ENCODE data around the gene MAML2. TPM values are rescaled to one million over a fixed set of nuclear protein-coding genes. Genes with fewer than 3 reads are reported as not detected.
A peak's percentile ranks its signal among the peaks of the same experiment; 100 is the strongest.

MAML2 gene
- total RNA-seq, 1 experiment from 2014 or later, result 28.3 TPM

- H2AFZ ChIP-seq, result no peak overlapping the region
- no peaks in the 10 kb centered on the region for H4K20me1 ChIP-seq (ENCODE audit: insufficient read depth)
- peaks cover 17% of the 10 kb centered on the region for H3K36me3 ChIP-seq (ENCODE audit: low read depth)
- H3K4me1 ChIP-seq (replicated peaks; ENCODE audit: insufficient read depth), result peaks cover 68% of the 10 kb centered on the region
- CTCF ChIA-PET, result no interaction called here
- no peaks in the 10 kb centered on the region for H3K27me3 ChIP-seq (ENCODE audit: insufficient read depth, low read depth)
- H3K79me2 ChIP-seq (ENCODE audit: low read depth), result peaks cover 58% of the 10 kb centered on the region
- H3K9me2 ChIP-seq (ENCODE audit: insufficient read depth), result no peaks in the 10 kb centered on the region
- no peak for DNase-seq
- BruUV-seq (replicated peaks), result no TSS peak
- no peaks in the 10 kb centered on the region for H3K9me3 ChIP-seq (ENCODE audit: insufficient read depth, low read depth)
- no peak for TF ChIP-seq CTCF (conservative IDR thresholded peaks at IDR 0.05)
- TF ChIP-seq EZH2 (IDR thresholded peaks at IDR 0.05; ENCODE audit: low read depth), result no peak
- H3K4me3 ChIP-seq, result no peak overlapping the region
- peaks cover 36% of the 10 kb centered on the region for H3F3A ChIP-seq (ENCODE audit: insufficient read depth, low read depth)
- H3K4me2 ChIP-seq, result no peak overlapping the region
- POLR2A ChIA-PET (ENCODE audit: unreplicated experiment), result interaction anchor here (0.6 kb wide), 1 partner anchor 1486 kb away, joined by 7 read pairs; no protein-coding TSS in a partner anchor
- H3K27ac ChIP-seq, result no peak overlapping the region
- intact Hi-C loops (cut with micrococcal nuclease; ENCODE audit: unreplicated experiment), result no loop called here
Observed at GRCh38 chr11:96065379-96065778, 277.6 kb downstream of the MAML2 start.

GRCh38 chr11:96063886-96064285, 279.1 kb downstream of the MAML2 start:
- Histone ChIP-seq H3K4me2 (no peak overlapping the region), H4K20me1 (ENCODE audit: insufficient read depth) (no peaks in the 10 kb centered on the region), H3K36me3 (ENCODE audit: low read depth) (peaks cover 19% of the 10 kb centered on the region), H3K4me1 (replicated peaks; ENCODE audit: insufficient read depth) (peaks cover 63% of the 10 kb centered on the region), H3K9me3 (ENCODE audit: insufficient read depth, low read depth) (no peaks in the 10 kb centered on the region), H2AFZ (no peak overlapping the region), H3K4me3 (no peak overlapping the region), H3K79me2 (ENCODE audit: low read depth) (peaks cover 62% of the 10 kb centered on the region), H3K27me3 (ENCODE audit: insufficient read depth, low read depth) (no peaks in the 10 kb centered on the region), H3K27ac (no peak overlapping the region), H3F3A (ENCODE audit: insufficient read depth, low read depth) (peaks cover 32% of the 10 kb centered on the region), H3K9me2 (ENCODE audit: insufficient read depth) (no peaks in the 10 kb centered on the region)
- intact Hi-C loops (cut with micrococcal nuclease; ENCODE audit: unreplicated experiment), result no loop called here
- no peak for DNase-seq
- POLR2A ChIA-PET (ENCODE audit: unreplicated experiment), result interaction anchor here (0.7 kb wide), 1 partner anchor 174 kb away, joined by 3 read pairs; no protein-coding TSS in a partner anchor
- TF ChIP-seq CTCF (conservative IDR thresholded peaks at IDR 0.05), result no peak
- no peak for TF ChIP-seq EZH2 (IDR thresholded peaks at IDR 0.05; ENCODE audit: low read depth)
- no TSS peak for BruUV-seq (replicated peaks)
- CTCF ChIA-PET, result no interaction called here

GRCh38 chr11:96063053-96063452, 279.9 kb downstream of the MAML2 start:
- peaks cover 62% of the 10 kb centered on the region for H3K79me2 ChIP-seq (ENCODE audit: low read depth)
- H3K9me3 ChIP-seq (ENCODE audit: insufficient read depth, low read depth), result no peaks in the 10 kb centered on the region
- POLR2A ChIA-PET (ENCODE audit: unreplicated experiment), result interaction anchor here (0.7 kb wide), 1 partner anchor 175 kb away, joined by 3 read pairs; no protein-coding TSS in a partner anchor
- peaks cover 19% of the 10 kb centered on the region for H3K36me3 ChIP-seq (ENCODE audit: low read depth)
- peak overlapping the region; percentile 29; the same call in 1 of the 2 replicates for H3K4me2 ChIP-seq
- peak overlapping the region; percentile 66 for H3K27ac ChIP-seq
- peaks cover 24% of the 10 kb centered on the region for H3F3A ChIP-seq (ENCODE audit: insufficient read depth, low read depth)
- H3K27me3 ChIP-seq (ENCODE audit: insufficient read depth, low read depth), result no peaks in the 10 kb centered on the region
- intact Hi-C loops (cut with micrococcal nuclease; ENCODE audit: unreplicated experiment), result no loop called here
- TF ChIP-seq EZH2 (IDR thresholded peaks at IDR 0.05; ENCODE audit: low read depth) (no peak), CTCF (conservative IDR thresholded peaks at IDR 0.05) (no peak)
- no TSS peak for BruUV-seq (replicated peaks)
- no peak overlapping the region for H2AFZ ChIP-seq
- H3K4me3 ChIP-seq, result no peak overlapping the region
- H3K9me2 ChIP-seq (ENCODE audit: insufficient read depth), result no peaks in the 10 kb centered on the region
- CTCF ChIA-PET, result no interaction called here
- DNase-seq, result no peak
- H4K20me1 ChIP-seq (ENCODE audit: insufficient read depth), result no peaks in the 10 kb centered on the region
- H3K4me1 ChIP-seq (replicated peaks; ENCODE audit: insufficient read depth), result peaks cover 54% of the 10 kb centered on the region

All from PC-9 (cell line).